Prostate gland (tissue), 2 donors: Measurements from ENCODE around the gene ITGA3.

ENCODE experiments used
- POLR2A ChIP-seq: fragments of 450-650 bp; IDR thresholded peaks from one replicate; pipeline ENCODE4 v1.6.1; 2016; ENCODE audit warnings: antibody characterized with exemption, mild to moderate bottlenecking
- TF ChIP-seq, protein P1 (sequence below), 4 experiments: fragments of 200-600 bp in 2 of 4; fragments of 450-650 bp in 2 of 4; sonication (generic) in 2 of 4; IDR thresholded peaks; 1 replicate in 3 of 4; 2 replicates in 1 of 4; pipeline ENCODE4 v1.5.1; 2016 to 2019; ENCODE audit warnings: antibody characterized with exemption in 4 of 4, mild to moderate bottlenecking in 2 of 4, moderate library complexity in 2 of 4

- TF ChIP-seq, protein P1, sequence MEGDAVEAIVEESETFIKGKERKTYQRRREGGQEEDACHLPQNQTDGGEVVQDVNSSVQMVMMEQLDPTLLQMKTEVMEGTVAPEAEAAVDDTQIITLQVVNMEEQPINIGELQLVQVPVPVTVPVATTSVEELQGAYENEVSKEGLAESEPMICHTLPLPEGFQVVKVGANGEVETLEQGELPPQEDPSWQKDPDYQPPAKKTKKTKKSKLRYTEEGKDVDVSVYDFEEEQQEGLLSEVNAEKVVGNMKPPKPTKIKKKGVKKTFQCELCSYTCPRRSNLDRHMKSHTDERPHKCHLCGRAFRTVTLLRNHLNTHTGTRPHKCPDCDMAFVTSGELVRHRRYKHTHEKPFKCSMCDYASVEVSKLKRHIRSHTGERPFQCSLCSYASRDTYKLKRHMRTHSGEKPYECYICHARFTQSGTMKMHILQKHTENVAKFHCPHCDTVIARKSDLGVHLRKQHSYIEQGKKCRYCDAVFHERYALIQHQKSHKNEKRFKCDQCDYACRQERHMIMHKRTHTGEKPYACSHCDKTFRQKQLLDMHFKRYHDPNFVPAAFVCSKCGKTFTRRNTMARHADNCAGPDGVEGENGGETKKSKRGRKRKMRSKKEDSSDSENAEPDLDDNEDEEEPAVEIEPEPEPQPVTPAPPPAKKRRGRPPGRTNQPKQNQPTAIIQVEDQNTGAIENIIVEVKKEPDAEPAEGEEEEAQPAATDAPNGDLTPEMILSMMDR (IDR thresholded peaks at IDR 0.05), result no peak
- no peak for TF ChIP-seq POLR2A
Measured at GRCh38 chr17:50042211-50042610, 13.7 kb upstream of the ITGA3 start.
